ENCODE data around the gene TUT4.

TUT4 gene

DNA sequence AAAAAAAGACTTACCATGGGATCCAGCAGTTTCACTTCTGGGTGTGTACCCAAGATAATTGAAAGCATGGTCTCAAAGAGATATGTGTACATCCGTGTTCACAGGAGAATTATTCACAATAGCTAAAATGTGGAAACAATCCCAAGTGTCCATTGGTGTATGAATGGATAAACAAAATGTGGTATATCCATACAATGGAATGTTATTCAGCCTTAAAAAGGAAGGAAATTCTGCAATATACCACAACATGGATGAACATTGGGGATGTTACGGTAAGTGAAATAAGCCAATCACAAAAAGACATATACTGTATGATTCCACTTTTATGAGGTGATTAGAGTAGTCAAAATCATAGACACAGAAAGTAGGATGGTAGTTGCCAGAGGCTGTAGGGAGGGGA lies 7.0 kb upstream of the TUT4 start:
- TF ChIP-seq ZBTB7A (IDR thresholded peaks at IDR 0.05; ENCODE audit: low read depth), result no peak
- no peak for TF ChIP-seq NFIC (IDR thresholded peaks at IDR 0.05)
- no peak for TF ChIP-seq YY1 (IDR thresholded peaks at IDR 0.05; ENCODE audit: low read depth)
- TF ChIP-seq TCF12 (IDR thresholded peaks at IDR 0.05; ENCODE audit: low read depth), result no peak
- TF ChIP-seq EP300 (IDR thresholded peaks at IDR 0.05; ENCODE audit: borderline replicate concordance), result no peak
- TF ChIP-seq TEAD4 (IDR thresholded peaks at IDR 0.05), result no peak
- no peak for TF ChIP-seq TAF1 (IDR thresholded peaks at IDR 0.05; ENCODE audit: low read depth)
- no peak for TF ChIP-seq CREB1 (IDR thresholded peaks at IDR 0.05; ENCODE audit: low read depth)
- TF ChIP-seq MAX (IDR thresholded peaks at IDR 0.05), result no peak
- no peak for TF ChIP-seq FOXM1 (IDR thresholded peaks at IDR 0.05; ENCODE audit: borderline replicate concordance, low read depth)
- no peak for TF ChIP-seq CEBPB (IDR thresholded peaks at IDR 0.05)
- TF ChIP-seq, protein P1, sequence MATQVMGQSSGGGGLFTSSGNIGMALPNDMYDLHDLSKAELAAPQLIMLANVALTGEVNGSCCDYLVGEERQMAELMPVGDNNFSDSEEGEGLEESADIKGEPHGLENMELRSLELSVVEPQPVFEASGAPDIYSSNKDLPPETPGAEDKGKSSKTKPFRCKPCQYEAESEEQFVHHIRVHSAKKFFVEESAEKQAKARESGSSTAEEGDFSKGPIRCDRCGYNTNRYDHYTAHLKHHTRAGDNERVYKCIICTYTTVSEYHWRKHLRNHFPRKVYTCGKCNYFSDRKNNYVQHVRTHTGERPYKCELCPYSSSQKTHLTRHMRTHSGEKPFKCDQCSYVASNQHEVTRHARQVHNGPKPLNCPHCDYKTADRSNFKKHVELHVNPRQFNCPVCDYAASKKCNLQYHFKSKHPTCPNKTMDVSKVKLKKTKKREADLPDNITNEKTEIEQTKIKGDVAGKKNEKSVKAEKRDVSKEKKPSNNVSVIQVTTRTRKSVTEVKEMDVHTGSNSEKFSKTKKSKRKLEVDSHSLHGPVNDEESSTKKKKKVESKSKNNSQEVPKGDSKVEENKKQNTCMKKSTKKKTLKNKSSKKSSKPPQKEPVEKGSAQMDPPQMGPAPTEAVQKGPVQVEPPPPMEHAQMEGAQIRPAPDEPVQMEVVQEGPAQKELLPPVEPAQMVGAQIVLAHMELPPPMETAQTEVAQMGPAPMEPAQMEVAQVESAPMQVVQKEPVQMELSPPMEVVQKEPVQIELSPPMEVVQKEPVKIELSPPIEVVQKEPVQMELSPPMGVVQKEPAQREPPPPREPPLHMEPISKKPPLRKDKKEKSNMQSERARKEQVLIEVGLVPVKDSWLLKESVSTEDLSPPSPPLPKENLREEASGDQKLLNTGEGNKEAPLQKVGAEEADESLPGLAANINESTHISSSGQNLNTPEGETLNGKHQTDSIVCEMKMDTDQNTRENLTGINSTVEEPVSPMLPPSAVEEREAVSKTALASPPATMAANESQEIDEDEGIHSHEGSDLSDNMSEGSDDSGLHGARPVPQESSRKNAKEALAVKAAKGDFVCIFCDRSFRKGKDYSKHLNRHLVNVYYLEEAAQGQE (IDR thresholded peaks at IDR 0.05; ENCODE audit: low read depth), result no peak
- no peak for TF ChIP-seq EGR1 (IDR thresholded peaks at IDR 0.05)
- no peak for TF ChIP-seq RAD21 (IDR thresholded peaks at IDR 0.05; ENCODE audit: low read depth)
- TF ChIP-seq, protein P2, sequence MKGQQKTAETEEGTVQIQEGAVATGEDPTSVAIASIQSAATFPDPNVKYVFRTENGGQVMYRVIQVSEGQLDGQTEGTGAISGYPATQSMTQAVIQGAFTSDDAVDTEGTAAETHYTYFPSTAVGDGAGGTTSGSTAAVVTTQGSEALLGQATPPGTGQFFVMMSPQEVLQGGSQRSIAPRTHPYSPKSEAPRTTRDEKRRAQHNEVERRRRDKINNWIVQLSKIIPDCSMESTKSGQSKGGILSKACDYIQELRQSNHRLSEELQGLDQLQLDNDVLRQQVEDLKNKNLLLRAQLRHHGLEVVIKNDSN (IDR thresholded peaks at IDR 0.05), result no peak

GRCh38 chr1:52558941-52559340 lies 6.0 kb upstream of the TUT4 start:
- TF ChIP-seq ZBTB7A (IDR thresholded peaks at IDR 0.05; ENCODE audit: low read depth), result no peak
- no peak for TF ChIP-seq CREB1 (IDR thresholded peaks at IDR 0.05; ENCODE audit: low read depth)
- no peak for TF ChIP-seq CEBPB (IDR thresholded peaks at IDR 0.05)
- TF ChIP-seq FOXM1 (IDR thresholded peaks at IDR 0.05; ENCODE audit: borderline replicate concordance, low read depth), result no peak
- TF ChIP-seq MAX (IDR thresholded peaks at IDR 0.05), result no peak

DNA sequence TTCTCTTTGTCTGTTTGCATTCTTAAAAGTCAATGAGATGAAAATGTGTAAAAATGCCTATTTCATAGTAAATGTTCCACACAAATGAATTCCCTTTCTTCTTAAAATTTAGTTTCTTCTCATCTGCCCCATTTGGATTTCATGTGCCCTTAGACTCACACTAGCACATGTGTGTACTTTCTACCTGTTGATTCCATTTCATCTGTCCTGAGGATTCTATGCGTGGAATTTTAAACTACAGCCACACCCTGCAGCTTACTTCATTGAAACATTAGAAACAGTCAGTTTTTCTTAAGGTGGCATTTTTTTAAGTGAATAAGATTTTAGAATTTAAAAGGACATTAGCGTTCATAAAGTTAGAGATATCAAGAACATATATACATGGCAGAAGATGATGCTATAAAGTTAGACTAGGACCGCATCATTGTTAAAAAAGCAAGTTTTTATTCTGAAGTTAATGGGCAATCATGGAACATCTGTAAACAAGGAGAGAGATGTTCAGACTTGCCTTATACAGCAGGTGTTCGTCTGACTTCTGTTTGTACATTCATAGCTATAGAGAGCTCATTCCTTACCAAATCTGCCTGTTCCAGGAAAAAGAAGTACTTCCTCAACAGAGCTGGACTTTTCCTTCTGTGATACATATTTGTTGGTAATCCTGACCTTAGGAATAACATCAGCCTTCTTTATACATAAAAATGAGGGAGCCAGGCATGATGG lies 3.9 kb upstream of the TUT4 start:
- TF ChIP-seq, protein P1 (IDR thresholded peaks at IDR 0.05; ENCODE audit: low read depth), result no peak
- TF ChIP-seq RAD21 (IDR thresholded peaks at IDR 0.05; ENCODE audit: low read depth) (no peak), EGR1 (IDR thresholded peaks at IDR 0.05) (no peak), EP300 (IDR thresholded peaks at IDR 0.05; ENCODE audit: borderline replicate concordance) (no peak), CREB1 (IDR thresholded peaks at IDR 0.05; ENCODE audit: low read depth) (no peak), FOXM1 (IDR thresholded peaks at IDR 0.05; ENCODE audit: borderline replicate concordance, low read depth) (no peak), ZBTB7A (IDR thresholded peaks at IDR 0.05; ENCODE audit: low read depth) (no peak)

DNA sequence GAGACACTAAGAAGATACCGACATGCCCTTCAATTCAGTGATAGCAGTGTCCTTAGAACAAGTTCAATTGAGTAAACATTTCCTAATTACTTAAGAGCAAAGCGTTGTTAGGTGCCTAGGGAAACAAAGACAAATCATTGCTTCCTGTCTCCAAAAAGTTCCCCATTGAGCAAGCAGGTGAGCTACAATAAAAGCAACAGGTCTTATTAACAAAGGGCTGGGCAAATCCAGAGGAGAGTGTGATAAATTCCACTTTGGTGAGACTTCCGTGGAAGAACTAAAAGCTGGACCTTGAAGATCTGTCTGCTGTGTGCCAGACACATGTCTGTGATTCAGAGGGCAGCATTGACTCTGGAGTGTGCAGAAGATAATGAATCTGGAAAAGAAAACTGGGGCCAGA lies 1.9 kb upstream of the TUT4 start:
- TF ChIP-seq TCF12 (IDR thresholded peaks at IDR 0.05; ENCODE audit: low read depth) (no peak), TAF1 (IDR thresholded peaks at IDR 0.05; ENCODE audit: low read depth) (no peak), YY1 (IDR thresholded peaks at IDR 0.05; ENCODE audit: low read depth) (no peak), TEAD4 (IDR thresholded peaks at IDR 0.05) (no peak), CREB1 (IDR thresholded peaks at IDR 0.05; ENCODE audit: low read depth) (no peak), NFIC (IDR thresholded peaks at IDR 0.05) (no peak), ZBTB7A (IDR thresholded peaks at IDR 0.05; ENCODE audit: low read depth) (no peak), EGR1 (IDR thresholded peaks at IDR 0.05) (no peak), CEBPB (IDR thresholded peaks at IDR 0.05) (no peak)
- TF ChIP-seq, protein P1 (IDR thresholded peaks at IDR 0.05; ENCODE audit: low read depth), result no peak

- TF ChIP-seq TAF1 (IDR thresholded peaks at IDR 0.05; ENCODE audit: low read depth), result no peak
- TF ChIP-seq EP300 (IDR thresholded peaks at IDR 0.05; ENCODE audit: borderline replicate concordance), result no peak
- TF ChIP-seq FOXM1 (IDR thresholded peaks at IDR 0.05; ENCODE audit: borderline replicate concordance, low read depth), result no peak
- TF ChIP-seq TEAD4 (IDR thresholded peaks at IDR 0.05), result no peak
These were observed 1.4 kb upstream of the TUT4 start for GRCh38 chr1:52554267-52554640.
